NCI-H460 (cell line): ENCODE data around the gene ZNF84. TPM values are rescaled to one million over a fixed set of nuclear protein-coding genes. Genes with fewer than 3 reads are reported as not detected.

ENCODE experiments used
- small RNA-seq, 2 experiments: library from RNA; depleted of rRNA; stranded (forward); fragments of <200 nt; gene quantifications; one replicate each; pipeline ENCODE3, GENCODE V24; 2014
- total RNA-seq: library from RNA; depleted of rRNA; stranded (reverse); fragments of >200 nt; shearing (Covaris generic); gene quantifications from 2 replicates; pipeline ENCODE4 v1.2.3, GENCODE V29; 2014; rRNA removed

ZNF84 gene
- total RNA-seq, 1 experiment from 2014 or later: 41.2 TPM

Small RNAs within 50 kb of the gene (small RNA-seq; reads per million reads assigned to genes)
- gene RNU4ATAC12P: 0 to 0.12 reads per million in 2 experiments

Other genes starting within 250 kb of the ZNF84 start
- gene GOLGA3, start 208.6 kb upstream of the ZNF84 start, total RNA-seq: 45.3 and 47.5 TPM in 2 replicates
- 17.3 and 20.7 TPM in 2 replicates for gene CHFR, start 149.9 kb upstream of the ZNF84 start, total RNA-seq
- 12.6 and 17.3 TPM in 2 replicates for gene ZNF605, start 81.2 kb upstream of the ZNF84 start, total RNA-seq
- gene ZNF26, start 51.1 kb upstream of the ZNF84 start, total RNA-seq: 11.5 and 14.4 TPM in 2 replicates
- gene ZNF140, start 43.4 kb downstream of the ZNF84 start, total RNA-seq: 32.6 and 43.6 TPM in 2 replicates
- 2.5 and 3.6 TPM in 2 replicates for gene ZNF891, start 92.8 kb downstream of the ZNF84 start, total RNA-seq
- gene ZNF10, start 93.1 kb downstream of the ZNF84 start, total RNA-seq: 5.3 and 5.8 TPM in 2 replicates
- 22.3 and 25.9 TPM in 2 replicates for gene ZNF268, start 144.0 kb downstream of the ZNF84 start, total RNA-seq
- gene ANHX, start 198.4 kb downstream of the ZNF84 start, total RNA-seq: not detected in 2 replicates